Suppressor macrophage treated with lipopolysaccharide for 1 hour (primary cell): ENCODE data around the gene NTN4.
"Not testable (repeated sequence)": the region's sequence is repeated elsewhere in the genome, so short reads cannot be mapped to it uniquely, and the experiment has no call there.

Source experiments
- DNase-seq, 3 donors: peaks; one replicate each; pipeline ENCODE4 v3.0.0-alpha.2; 2020 to 2022

The NTN4 gene

GRCh38 chr12:95790033-95790916 is at the start of gene NTN4:
TSS of gene NTN4 (minus strand) at chr12:95790764. CDS start at chr12:95790309, 455 bp downstream.
- peak in 2 of 3 donors; percentile 36 to 67 for DNase-seq

- no peak for DNase-seq
Measured at GRCh38 chr12:95838125-95838524, 47.6 kb upstream of the NTN4 start.

- no peak for DNase-seq
Measured at GRCh38 chr12:95837240-95838038, 46.9 kb upstream of the NTN4 start.

DNA sequence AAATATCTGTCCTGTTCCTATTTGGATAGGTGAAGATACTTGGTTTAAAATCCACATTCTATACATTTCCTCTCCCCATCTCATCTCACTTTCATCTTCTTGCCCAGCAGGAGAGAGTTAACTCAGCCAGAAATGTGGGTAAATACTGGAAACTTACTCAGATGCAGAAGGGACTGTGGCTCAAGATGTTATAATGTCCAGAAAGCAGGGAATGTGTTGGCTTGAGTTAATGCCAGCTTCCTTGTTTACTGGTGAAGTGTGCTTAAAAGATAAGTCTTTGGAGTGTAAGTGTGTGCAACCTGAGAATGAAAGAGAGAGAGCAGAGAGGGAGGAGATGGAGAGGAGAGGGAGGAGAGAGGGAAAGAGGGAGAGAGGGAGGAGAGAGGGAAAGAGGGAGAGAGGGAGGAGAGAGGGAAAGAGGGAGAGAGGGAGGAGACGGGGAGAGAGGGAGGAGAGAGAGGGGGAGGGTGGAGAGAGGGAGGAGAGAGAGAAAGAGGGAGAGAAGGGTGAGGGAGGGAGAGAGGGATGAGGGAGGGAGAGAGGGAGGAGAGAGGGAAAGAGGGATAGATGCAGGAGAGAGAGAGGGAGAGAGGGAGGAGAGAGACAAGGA is 46.2 kb upstream of the NTN4 start:
- DNase-seq, result no peak

DNA sequence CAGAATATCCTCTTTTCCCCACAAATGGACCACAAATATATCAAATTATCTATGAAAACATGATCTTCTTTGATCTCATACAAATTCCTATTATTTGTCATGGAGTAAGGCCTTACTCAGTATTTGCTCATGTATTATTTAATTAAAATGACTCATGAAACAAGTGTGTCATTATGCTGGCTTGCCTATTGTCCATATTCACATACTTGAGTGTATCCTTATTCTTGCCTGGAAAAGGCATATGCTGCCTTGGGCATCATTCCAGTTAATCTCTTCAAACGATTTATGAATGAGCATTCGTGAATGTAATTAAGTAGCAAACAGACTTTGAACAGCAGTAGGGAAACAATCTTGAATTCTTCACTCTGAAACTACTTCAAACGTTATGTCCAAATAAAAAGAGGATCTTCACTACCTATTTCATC is 45.6 kb upstream of the NTN4 start:
- no peak for DNase-seq

GRCh38 chr12:95834572-95834971 is 44.0 kb upstream of the NTN4 start:
- no peak for DNase-seq

GRCh38 chr12:95830335-95831089 is 39.9 kb upstream of the NTN4 start:
- DNase-seq, result no peak

GRCh38 chr12:95829395-95829794 is 38.8 kb upstream of the NTN4 start:
- no peak for DNase-seq

DNA sequence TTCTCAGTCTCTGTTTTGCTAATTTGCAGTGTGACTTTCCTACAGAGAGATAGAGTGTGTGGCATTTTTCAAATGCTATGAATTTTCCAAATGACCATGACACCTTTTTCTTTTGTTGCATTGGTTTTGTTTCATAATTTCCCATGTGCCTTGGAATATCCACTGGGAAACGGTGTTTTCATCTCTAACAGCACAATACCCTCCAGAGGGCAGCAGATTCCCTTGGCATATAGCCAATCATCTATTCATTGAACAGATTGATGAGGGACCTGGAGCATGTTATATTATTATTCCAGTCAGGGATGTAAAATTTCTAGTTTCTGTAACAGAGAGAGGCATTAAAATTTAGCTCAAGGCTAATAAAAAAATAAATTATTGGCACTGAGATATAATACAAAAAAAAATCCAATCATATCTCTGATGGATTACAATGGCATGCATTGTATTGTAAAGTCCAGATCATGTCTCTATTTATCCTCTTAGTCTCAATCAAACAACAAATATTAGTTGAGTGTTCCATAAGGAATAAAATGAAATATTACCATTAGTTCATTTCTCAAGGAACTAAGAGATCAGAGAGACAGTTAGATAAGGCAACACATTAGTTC is 29.6 kb upstream of the NTN4 start:
- peak; percentile 55 to 60 (median 58) for DNase-seq

DNA sequence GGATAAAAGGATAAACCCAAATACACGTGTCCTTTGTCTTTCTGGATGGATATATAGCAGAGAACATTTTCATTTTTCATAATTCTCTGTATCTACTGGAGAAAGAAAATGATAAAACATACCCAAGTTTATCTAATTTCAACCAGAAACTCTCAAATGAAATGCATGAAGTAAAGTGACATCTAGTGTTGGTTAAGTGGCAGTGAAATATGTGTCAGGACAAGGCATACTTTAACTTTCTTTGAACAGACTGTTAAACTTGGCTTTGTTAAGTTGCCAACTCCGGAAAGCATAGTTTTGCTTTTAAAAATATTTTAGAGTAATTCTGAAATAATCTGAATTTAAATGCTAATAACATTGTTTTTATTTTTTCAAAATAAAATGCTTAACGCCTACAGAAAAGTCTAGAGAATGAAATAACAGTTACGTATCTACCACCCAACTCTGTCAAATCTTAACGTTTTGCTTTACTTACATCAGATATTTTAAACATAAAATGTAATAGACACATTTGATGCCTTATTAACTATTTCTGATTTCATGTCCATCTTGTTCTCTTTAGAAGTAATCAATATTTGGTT is 25.2 kb upstream of the NTN4 start:
- peak in 2 of 3 donors; percentile 17 to 23 for DNase-seq

GRCh38 chr12:95812155-95812554 is 21.6 kb upstream of the NTN4 start:
- not testable (repeated sequence) for DNase-seq

- DNase-seq, result no peak
Measured at GRCh38 chr12:95810411-95810810, 19.8 kb upstream of the NTN4 start.

DNA sequence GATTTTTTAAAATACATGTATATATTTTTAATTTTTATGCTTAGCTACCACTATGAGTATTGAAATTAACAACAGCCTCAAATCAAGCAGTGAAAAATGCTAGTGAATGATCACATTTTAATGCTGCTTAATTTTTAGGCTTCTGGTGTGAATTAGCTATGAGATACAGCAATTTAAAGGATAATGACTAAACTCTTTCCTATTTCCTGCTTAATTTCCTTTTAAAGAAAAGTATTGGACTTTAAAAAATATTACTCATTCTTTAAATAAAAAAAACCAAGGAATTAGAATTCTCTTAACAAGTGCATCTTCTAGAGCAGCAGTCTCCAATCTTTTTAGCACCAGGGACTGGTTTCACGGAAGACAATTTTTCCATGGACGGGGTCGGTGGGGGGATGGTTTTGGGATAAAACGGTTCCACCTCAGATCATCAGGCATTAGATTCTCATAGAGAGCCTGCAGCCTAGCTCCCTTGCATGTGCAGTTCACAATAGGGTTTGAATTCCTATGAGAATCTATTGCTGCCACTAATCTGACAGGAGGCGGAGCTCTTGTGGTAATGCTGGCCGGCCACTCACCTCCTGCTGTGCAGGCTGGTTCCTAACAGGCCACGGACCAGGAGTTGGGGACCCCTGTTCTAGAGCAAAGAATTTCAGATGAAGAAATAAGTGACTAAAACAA is 18.6 kb upstream of the NTN4 start:
- DNase-seq, result no peak

DNA sequence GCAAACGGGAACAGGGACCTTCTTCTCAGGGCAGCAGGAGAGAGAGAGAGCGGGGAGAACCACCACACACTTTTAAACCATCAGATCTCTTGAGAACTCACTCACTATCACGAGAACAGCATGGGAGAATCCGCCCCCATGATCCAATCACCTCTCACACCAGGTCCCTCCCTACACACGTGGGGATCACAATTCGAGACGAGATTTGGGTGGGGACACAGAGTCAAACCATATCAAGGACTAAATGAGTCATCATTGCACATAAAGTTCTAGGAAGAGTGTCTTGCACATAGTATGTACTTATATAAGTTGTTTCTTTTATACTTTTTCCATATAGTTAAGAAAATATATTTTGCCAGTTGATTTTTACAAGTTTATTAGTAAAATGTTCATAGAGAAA is 17.6 kb upstream of the NTN4 start:
- DNase-seq, result no peak

GRCh38 chr12:95805864-95806671 is 15.5 kb upstream of the NTN4 start:
- DNase-seq, result peak in 2 of 3 donors; percentile 7 to 19

GRCh38 chr12:95804291-95804690 is 13.7 kb upstream of the NTN4 start:
- DNase-seq, result no peak

DNA sequence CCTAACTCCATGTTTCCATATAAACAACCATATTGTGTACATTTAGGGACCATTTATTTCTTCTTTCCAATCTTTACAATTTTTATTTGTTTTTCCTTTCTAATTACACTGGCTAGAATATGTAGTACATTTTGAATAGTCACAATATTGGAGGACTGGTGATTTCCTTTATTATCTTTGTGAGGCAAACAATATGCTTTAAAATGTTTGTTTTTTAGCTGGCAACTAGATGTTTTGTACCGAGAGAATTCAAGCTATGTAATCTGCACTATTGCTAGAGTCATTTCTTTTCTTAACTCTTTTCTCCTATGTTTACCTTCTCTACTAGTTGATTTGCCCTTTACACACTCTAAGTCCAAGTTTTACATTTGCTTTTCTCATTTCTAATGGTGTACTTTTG is 13.3 kb upstream of the NTN4 start:
- DNase-seq, result no peak

DNA sequence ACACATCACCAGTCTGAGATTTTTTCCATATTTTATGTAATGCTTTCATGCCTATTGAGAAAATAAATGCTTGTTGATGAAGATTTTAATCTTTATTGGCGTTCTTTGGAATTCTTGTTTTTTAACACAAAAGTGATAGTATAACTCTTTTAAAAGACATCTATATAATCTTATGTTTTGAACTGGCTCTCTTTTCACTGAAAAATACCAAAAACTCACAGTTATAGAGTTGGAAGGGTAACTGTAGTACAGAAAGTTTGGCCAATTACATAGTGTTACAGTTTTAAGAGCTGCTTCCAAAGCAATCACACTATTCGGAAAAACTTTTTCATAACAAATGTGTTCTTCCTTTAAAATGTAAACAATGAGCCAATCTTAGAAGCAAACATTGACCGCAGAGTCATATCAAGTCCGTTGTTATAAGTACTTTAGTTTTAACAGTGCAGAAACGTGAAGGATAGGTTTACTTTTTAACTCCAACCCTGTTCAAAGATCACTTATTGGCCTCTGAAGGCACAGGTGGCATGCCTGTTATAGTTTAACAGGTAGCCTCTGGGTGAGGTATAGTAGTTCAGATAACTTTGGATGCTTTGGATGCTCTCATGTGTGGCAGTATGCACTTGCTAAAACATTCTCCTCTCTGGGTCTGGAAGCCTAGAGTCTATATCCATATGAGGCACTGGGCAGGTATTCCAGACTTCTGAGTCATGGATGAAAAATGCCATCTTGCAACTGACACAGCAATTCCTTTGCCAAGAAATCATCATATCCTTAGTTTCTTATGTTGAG is 12.1 kb upstream of the NTN4 start:
- DNase-seq, result no peak

GRCh38 chr12:95796982-95797289 is 6.4 kb upstream of the NTN4 start:
- no peak for DNase-seq
